SU-DHL-6 (cell line): ENCODE measurements around the gene HDDC3.

Source experiments
- H2AFZ ChIP-seq: fragments of 200-600 bp; sonication (generic); 2 replicates; pipeline ENCODE4 v1.6.1; 2014; ENCODE audit warnings: low read depth, mild to moderate bottlenecking, moderate library complexity, mixed read lengths, antibody characterized with exemption, low read length; ENCODE audit not compliant: severe bottlenecking
- H3F3A ChIP-seq: fragments of 200-600 bp; shearing (Covaris generic); 2 replicates; pipeline ENCODE4 v1.6.0; 2016; ENCODE audit warnings: antibody characterized with exemption, mild to moderate bottlenecking; ENCODE audit not compliant: insufficient read depth
- H3K27ac ChIP-seq: fragments of 200-600 bp; sonication (generic); 2 replicates; pipeline ENCODE4 v1.5.1; 2016; ENCODE audit warnings: low read depth, mild to moderate bottlenecking, low read length, moderate library complexity, mixed read lengths
- H3K27me3 ChIP-seq: fragments of 200-600 bp; sonication (generic), shearing (Covaris generic); 2 replicates; pipeline ENCODE4 v1.6.0; 2014; ENCODE audit warnings: mild to moderate bottlenecking, low read length
- H3K36me3 ChIP-seq: fragments of 200-600 bp; sonication (generic); 2 replicates; pipeline ENCODE4 v1.6.1; 2014; ENCODE audit warnings: mild to moderate bottlenecking, low read length, mixed read lengths
- H3K4me2 ChIP-seq: fragments of 300-600, 200-600 bp; shearing (Covaris generic), sonication (generic); 2 replicates; pipeline ENCODE4 v1.6.0; 2014; ENCODE audit warnings: low read length, low read depth, mild to moderate bottlenecking; ENCODE audit not compliant: poor library complexity, severe bottlenecking
- H3K4me3 ChIP-seq: fragments of 200-600 bp; sonication (generic); 2 replicates; pipeline ENCODE4 v1.5.1; 2014; ENCODE audit warnings: antibody characterized with exemption, low read length, mild to moderate bottlenecking, mixed read lengths; ENCODE audit not compliant: insufficient read depth, poor library complexity, severe bottlenecking
- H3K79me2 ChIP-seq: fragments of 200-600 bp; sonication (generic); 2 replicates; pipeline ENCODE4 v1.6.1; 2014; ENCODE audit warnings: mild to moderate bottlenecking, low read length, moderate library complexity; ENCODE audit not compliant: insufficient read depth
- H3K9ac ChIP-seq: fragments of 200-600 bp; sonication (generic); 2 replicates; pipeline ENCODE4 v1.7.0; 2014; ENCODE audit warnings: mild to moderate bottlenecking, low read length
- H3K9me2 ChIP-seq: fragments of 200-600 bp; sonication (generic); replicated peaks from 2 replicates; pipeline ENCODE4 v1.6.1; 2014; ENCODE audit warnings: low read length; ENCODE audit not compliant: insufficient read depth
- H3K9me3 ChIP-seq: fragments of 200-600 bp; sonication (generic); 2 replicates; pipeline ENCODE4 v1.6.1; 2014; ENCODE audit warnings: low read length, mixed read lengths; ENCODE audit not compliant: insufficient read depth
- H4K20me1 ChIP-seq: fragments of 200-600 bp; sonication (generic); 2 replicates; pipeline ENCODE4 v1.6.1; 2014; ENCODE audit warnings: low read depth, mild to moderate bottlenecking, antibody characterized with exemption, low read length, moderate library complexity, mixed read lengths
- EZH2phosphoT487 ChIP-seq: fragments of 200-600 bp; sonication (generic), shearing (Covaris generic); conservative IDR thresholded peaks from 2 replicates; pipeline ENCODE4 v1.6.1; 2018; ENCODE audit warnings: mild to moderate bottlenecking, antibody characterized with exemption, low read length, moderate library complexity, mixed read lengths
- TF ChIP-seq, protein P1 (sequence below): fragments of 200-600 bp; sonication (generic); IDR thresholded peaks from one replicate; pipeline ENCODE4 v1.5.1; 2017; ENCODE audit warnings: antibody characterized with exemption, mild to moderate bottlenecking, low read length, moderate library complexity; ENCODE audit not compliant: insufficient read depth, poor library complexity, severe bottlenecking

Gene HDDC3

DNA sequence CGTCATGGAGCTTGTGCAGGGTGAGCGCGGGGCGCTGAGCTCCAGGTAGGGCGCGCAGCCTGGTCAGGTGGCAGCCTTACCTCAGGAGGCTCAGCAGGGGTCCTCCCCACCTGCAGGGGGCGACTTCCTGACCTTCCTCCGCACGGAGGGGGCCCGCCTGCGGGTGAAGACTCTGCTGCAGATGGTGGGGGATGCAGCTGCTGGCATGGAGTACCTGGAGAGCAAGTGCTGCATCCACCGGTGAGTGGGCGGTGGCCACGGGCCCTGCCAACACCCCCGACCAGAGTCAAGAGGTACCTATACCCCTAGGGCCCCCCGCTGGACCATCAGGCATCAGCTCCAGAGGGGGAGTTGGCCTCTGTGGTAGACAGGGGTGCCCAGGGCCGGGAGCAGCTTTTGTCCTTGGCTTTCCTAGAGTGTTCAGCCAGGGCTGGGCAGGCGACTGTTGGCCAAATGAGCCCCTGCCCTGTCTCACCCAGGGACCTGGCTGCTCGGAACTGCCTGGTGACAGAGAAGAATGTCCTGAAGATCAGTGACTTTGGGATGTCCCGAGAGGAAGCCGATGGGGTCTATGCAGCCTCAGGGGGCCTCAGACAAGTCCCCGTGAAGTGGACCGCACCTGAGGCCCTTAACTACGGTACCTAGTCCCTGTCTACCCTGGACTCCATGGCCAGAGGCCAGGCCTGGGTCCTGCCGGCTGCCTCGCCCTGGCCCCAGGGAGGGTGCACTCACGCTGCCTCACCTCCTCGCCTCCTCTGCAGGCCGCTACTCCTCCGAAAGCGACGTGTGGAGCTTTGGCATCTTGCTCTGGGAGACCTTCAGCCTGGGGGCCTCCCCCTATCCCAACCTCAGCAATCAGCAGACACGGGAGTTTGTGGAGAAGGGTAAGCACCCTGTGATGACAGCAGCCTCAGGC lies 38.9 kb downstream of the HDDC3 start:
- no peaks in the 10 kb centered on the region for H3K36me3 ChIP-seq
- H3K27ac ChIP-seq, result no peak overlapping the region
- H3K4me2 ChIP-seq, result no peak overlapping the region
- TF ChIP-seq, protein P1, sequence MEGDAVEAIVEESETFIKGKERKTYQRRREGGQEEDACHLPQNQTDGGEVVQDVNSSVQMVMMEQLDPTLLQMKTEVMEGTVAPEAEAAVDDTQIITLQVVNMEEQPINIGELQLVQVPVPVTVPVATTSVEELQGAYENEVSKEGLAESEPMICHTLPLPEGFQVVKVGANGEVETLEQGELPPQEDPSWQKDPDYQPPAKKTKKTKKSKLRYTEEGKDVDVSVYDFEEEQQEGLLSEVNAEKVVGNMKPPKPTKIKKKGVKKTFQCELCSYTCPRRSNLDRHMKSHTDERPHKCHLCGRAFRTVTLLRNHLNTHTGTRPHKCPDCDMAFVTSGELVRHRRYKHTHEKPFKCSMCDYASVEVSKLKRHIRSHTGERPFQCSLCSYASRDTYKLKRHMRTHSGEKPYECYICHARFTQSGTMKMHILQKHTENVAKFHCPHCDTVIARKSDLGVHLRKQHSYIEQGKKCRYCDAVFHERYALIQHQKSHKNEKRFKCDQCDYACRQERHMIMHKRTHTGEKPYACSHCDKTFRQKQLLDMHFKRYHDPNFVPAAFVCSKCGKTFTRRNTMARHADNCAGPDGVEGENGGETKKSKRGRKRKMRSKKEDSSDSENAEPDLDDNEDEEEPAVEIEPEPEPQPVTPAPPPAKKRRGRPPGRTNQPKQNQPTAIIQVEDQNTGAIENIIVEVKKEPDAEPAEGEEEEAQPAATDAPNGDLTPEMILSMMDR, result peak; percentile 14
- no peak for TF ChIP-seq EZH2phosphoT487
- H3K79me2 ChIP-seq, result no peaks in the 10 kb centered on the region
- H3K9me3 ChIP-seq, result no peaks in the 10 kb centered on the region
- H3K27me3 ChIP-seq, result 0 out of 2 replicates have a peak, but pooled peaks cover 4% of the 10 kb centered on the region
- no peak overlapping the region for H3K9ac ChIP-seq
- H3F3A ChIP-seq, result no peaks in the 10 kb centered on the region
- no peaks in the 10 kb centered on the region for H3K9me2 ChIP-seq
- no peaks in the 10 kb centered on the region for H4K20me1 ChIP-seq
- H2AFZ ChIP-seq, result no peak overlapping the region
- H3K4me3 ChIP-seq, result no peak overlapping the region

DNA sequence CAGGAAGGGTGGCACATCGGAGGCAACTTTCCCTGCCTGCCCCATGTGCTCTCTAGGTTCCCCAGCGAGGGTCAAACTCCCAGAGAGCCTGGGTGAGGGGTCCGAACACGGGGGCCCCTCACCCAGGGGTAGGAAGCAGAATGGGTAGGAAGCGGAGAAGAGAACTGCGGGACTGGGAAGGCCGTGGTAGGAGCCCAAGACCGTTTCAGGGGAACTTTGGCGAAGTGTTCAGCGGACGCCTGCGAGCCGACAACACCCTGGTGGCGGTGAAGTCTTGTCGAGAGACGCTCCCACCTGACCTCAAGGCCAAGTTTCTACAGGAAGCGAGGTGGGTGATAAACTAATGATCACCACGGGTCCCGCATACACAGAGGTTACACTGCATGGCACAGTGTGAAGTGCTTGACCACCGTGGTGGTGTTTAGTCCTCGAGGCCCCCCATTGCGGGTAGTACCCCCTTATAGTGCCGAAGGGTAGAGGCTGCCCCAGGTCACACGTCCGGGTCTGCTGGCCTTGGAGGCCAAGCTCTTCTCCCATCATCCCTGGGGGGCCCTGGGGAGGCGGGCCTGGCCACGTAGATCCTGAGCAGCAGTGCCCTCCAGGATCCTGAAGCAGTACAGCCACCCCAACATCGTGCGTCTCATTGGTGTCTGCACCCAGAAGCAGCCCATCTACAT lies 39.7 kb downstream of the HDDC3 start:
- no peak overlapping the region for H2AFZ ChIP-seq
- no peak overlapping the region for H3K27ac ChIP-seq
- H3K9ac ChIP-seq, result no peak overlapping the region
- no peaks in the 10 kb centered on the region for H3K9me3 ChIP-seq
- H4K20me1 ChIP-seq, result no peaks in the 10 kb centered on the region
- no peaks in the 10 kb centered on the region for H3F3A ChIP-seq
- H3K27me3 ChIP-seq, result 0 out of 2 replicates have a peak, but pooled peaks cover 1% of the 10 kb centered on the region
- no peak overlapping the region for H3K4me3 ChIP-seq
- no peaks in the 10 kb centered on the region for H3K9me2 ChIP-seq
- H3K4me2 ChIP-seq, result no peak overlapping the region
- no peaks in the 10 kb centered on the region for H3K36me3 ChIP-seq
- H3K79me2 ChIP-seq, result no peaks in the 10 kb centered on the region
- no peak for TF ChIP-seq EZH2phosphoT487
- TF ChIP-seq, protein P1, result no peak

DNA sequence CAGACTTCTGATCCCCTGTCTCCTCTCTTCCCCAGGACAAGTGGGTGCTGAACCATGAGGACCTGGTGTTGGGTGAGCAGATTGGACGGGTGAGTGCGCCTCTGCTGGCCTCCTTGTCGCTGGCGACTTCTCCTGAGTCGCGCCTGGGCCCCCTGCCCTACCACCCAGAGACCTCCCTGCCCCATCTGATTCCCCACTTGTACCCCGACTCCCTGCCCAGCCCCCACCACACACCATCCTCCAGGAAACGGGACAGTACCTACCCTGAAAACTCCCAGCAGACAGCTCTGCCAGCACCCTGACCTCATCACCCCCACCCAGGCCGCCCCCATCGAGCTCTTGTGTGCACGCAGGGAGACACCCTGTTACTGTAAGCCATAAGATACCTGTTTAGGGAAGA lies 40.3 kb downstream of the HDDC3 start:
- Histone ChIP-seq H3F3A (no peaks in the 10 kb centered on the region), H3K79me2 (no peaks in the 10 kb centered on the region), H3K9me3 (no peaks in the 10 kb centered on the region), H4K20me1 (no peaks in the 10 kb centered on the region), H3K4me2 (no peak overlapping the region), H3K27me3 (no peaks in the 10 kb centered on the region), H3K36me3 (no peaks in the 10 kb centered on the region), H3K9me2 (no peaks in the 10 kb centered on the region), H3K27ac (no peak overlapping the region), H3K9ac (no peak overlapping the region), H3K4me3 (no peak overlapping the region), H2AFZ (no peak overlapping the region)
- no peak for TF ChIP-seq EZH2phosphoT487
